NB4 (cell line): ENCODE measurements around the gene PCNX2.

Experiments
- MYC ChIP-seq: IDR thresholded peaks from 2 replicates; pipeline ENCODE4 v1.6.1; 2011; ENCODE audit warnings: low read depth, low read length
- POLR2A ChIP-seq: IDR thresholded peaks from 2 replicates; pipeline ENCODE4 v1.6.1; 2011; ENCODE audit warnings: mild to moderate bottlenecking; ENCODE audit not compliant: insufficient read length; ENCODE audit errors: extremely low read depth
- TF ChIP-seq, protein P1 (sequence below): IDR thresholded peaks from one replicate; pipeline ENCODE4 v1.5.1; 2012; ENCODE audit warnings: low read depth, low read length
- TF ChIP-seq, protein P2 (sequence below): IDR thresholded peaks from 2 replicates; pipeline ENCODE4 v1.6.1; 2011; ENCODE audit warnings: low read depth, low read length

DNA sequence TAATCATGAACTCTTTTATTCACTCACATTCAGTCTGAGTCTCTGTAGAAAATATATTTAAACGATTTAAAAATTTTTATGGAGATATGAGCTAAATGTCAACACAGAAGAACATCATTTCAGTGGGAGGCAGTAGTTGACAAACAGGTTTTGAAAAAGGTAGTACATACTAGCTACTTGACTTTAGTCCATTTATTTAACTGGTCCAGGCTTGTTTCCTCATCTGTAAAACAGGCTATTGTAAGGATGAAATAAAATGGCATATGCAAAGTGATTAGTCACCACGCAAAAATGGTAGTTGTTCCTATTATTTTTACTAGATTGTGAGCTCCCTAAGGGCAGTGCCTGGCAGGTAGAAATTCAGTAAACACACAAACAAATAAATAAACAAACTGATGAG is 270.0 kb downstream of the PCNX2 start:
- TF ChIP-seq POLR2A (no peak), MYC (no peak)
- TF ChIP-seq, protein P1, sequence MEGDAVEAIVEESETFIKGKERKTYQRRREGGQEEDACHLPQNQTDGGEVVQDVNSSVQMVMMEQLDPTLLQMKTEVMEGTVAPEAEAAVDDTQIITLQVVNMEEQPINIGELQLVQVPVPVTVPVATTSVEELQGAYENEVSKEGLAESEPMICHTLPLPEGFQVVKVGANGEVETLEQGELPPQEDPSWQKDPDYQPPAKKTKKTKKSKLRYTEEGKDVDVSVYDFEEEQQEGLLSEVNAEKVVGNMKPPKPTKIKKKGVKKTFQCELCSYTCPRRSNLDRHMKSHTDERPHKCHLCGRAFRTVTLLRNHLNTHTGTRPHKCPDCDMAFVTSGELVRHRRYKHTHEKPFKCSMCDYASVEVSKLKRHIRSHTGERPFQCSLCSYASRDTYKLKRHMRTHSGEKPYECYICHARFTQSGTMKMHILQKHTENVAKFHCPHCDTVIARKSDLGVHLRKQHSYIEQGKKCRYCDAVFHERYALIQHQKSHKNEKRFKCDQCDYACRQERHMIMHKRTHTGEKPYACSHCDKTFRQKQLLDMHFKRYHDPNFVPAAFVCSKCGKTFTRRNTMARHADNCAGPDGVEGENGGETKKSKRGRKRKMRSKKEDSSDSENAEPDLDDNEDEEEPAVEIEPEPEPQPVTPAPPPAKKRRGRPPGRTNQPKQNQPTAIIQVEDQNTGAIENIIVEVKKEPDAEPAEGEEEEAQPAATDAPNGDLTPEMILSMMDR = no peak
- TF ChIP-seq, protein P2, sequence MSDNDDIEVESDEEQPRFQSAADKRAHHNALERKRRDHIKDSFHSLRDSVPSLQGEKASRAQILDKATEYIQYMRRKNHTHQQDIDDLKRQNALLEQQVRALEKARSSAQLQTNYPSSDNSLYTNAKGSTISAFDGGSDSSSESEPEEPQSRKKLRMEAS = no peak
